ENCODE data around the gene SETD1A.
"Not testable (repeated sequence)": the region's sequence is repeated elsewhere in the genome, so short reads cannot be mapped to it uniquely, and the experiment has no call there.

Gene SETD1A

DNA sequence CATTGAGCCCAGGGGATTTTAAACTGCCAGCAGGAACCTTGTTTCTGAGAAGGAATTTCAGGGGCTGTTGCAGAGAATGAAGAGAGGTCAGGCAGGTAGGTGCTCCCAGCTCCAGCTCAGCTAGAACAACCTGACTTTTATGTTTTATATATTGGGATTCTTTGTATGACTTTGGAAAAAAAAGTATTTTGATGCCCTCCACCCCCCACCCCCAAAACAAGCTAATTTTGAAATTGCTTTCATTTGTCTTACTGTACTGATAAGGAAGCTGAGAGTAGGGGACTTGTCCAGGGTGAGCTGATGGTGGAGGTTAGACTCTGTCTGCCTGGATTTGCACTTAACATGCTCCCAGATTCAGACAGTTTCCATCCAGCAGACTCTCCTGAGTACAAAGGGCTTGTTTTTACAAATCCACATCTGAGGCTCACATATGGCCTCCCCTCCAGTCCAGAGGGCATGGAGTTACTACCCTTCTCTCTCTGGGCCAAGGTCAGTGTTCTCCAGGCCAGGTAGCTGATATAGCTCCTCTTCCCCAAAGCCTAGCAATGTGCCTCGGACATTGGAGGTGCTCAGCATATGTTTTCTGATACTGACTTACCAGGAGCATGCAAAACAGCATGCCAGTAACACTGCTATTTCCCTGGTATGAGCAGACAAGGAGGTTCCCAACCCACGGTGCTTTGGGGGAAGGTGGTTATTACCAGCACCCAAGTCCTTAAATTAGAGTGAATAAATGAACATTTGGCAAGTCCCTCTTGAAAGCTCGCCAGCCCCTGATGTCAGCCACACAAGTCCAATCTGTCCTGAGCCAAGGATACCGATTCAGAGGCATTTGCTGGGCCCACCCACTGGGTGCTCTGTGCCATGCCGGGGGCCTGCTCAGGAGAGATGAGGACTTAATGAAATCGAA is 41.6 kb downstream of the SETD1A start:
- no peak for DNase-seq (ENCODE audit: low read depth in 2 of 2)

GRCh38 chr16:31000671-31001382 is 43.3 kb downstream of the SETD1A start:
- no peak for DNase-seq (ENCODE audit: low read depth in 2 of 2)

DNA sequence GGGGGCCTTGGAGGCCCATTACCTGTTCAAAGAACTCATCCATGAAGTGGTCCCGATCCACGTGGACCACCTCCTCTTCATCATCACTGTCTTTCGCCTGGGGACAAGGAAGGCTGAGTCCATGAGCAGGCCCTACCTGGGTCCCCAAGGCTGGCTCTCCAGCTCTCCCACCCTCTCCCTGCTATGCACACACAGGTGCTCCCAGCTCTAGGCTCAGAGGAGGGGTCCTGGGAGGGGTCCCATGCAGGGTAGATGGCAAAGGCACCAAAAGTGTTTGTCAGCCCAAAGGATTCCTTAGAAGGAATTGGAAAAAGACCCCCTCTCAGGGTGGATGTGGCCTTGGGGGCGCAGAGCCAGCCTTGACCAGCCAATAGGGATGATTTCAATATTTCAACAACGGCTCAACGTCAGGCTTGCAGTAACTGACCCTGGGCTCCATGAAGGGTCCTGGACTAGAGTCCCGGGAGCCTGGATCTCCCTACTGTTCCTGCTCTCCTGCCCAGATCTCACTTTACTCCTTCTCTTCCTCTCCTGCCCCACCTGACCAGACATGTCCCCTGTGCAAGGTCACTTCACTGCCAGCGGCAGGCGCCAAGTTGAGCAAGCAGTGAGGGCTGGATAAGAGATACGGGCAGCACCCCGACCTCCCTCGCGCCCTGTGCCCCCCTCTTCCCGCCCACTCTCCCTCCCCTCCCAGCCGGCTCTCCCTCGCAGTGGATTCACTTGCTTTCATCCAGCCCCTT is 44.1 kb downstream of the SETD1A start:
- DNase-seq (ENCODE audit: low read depth in 2 of 2) = no peak

- no peak for DNase-seq (ENCODE audit: low read depth in 2 of 2)
These were observed 44.7 kb downstream of the SETD1A start for GRCh38 chr16:31002250-31002700.

GRCh38 chr16:31002862-31003341 is 45.3 kb downstream of the SETD1A start:
- DNase-seq (ENCODE audit: low read depth in 2 of 2) = no peak

DNA sequence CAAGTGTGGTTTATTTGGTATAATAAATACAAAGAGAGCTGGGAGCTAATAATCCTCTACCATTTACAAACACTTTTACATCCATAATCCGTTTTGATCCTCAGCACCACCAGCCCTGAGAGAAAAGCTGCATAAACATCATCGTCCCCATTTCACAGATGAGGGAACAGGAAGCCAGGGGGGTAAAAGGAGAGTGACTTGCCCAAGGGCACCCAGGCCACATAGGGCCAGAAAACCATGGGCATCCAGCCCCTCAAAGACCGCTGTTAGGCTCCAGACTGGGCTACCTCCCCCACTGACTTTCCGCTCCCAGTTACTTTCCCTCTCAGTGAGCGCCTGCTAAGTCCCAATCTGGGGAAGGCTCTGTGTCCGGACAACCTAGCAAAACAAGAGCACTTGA is 46.2 kb downstream of the SETD1A start:
- no peak for DNase-seq (ENCODE audit: low read depth in 2 of 2)

GRCh38 chr16:31004658-31005057 is 47.1 kb downstream of the SETD1A start:
- no peak for DNase-seq (ENCODE audit: low read depth in 2 of 2)

DNA sequence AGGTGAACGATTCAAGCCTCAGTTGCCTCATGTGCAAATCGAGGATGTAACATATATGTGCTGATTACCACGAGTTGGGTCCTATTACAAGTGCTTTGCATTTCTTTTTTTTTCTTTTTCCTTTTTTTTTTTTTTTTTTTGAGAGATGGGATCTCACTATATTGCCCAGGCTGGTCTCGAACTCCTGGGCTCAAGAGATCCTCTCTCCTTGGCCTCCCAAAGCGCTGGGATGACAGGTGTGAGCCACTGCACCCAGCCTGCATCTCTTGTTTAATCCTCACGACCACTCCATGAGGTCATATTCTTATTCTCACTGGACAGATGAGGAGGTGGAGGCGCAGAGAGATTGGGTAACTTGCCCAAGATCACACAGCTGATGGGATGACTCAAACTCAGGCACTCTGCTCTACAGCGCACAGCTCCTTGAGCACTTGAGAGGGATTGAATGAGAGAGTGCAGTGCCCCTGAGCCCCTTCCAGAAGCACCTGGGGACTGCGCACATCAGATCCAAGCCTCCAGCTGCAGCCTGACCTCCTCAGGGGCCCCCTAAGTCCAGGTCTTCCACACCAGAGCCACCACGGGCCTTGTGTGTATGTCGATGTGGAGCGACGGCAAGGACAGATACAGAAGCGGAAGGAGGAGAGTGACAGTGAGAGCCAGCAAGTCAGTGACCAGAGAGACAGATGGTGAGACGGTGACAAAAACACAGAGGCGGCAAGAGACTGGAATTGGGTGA is 48.0 kb downstream of the SETD1A start:
- DNase-seq (ENCODE audit: low read depth in 2 of 2) = no peak

GRCh38 chr16:31006086-31006385 is 48.5 kb downstream of the SETD1A start:
- no peak for DNase-seq (ENCODE audit: low read depth in 2 of 2)

DNA sequence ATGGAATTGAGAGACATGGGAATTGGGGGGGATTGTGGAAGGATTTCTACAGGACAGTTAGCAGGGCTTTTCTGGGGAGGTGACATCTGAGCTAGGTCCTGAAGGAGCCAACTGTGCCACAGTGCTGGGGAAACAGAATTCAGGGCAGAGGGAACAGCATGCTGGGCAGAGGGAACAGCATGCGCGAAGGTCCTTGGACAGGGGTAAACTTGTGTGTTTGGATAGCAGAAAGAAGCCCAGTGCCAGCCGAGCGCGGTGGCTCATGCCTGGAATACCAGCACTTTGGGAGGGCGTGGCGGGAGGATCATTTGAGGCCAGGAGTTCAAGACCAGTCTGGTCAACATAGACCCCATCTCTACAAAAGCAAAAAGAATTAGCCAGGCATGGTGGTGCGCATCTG is 49.0 kb downstream of the SETD1A start:
- DNase-seq (ENCODE audit: low read depth in 2 of 2) = no peak

- DNase-seq (ENCODE audit: low read depth in 2 of 2) = no peak
These were observed 50.1 kb downstream of the SETD1A start for GRCh38 chr16:31007684-31008083.

DNA sequence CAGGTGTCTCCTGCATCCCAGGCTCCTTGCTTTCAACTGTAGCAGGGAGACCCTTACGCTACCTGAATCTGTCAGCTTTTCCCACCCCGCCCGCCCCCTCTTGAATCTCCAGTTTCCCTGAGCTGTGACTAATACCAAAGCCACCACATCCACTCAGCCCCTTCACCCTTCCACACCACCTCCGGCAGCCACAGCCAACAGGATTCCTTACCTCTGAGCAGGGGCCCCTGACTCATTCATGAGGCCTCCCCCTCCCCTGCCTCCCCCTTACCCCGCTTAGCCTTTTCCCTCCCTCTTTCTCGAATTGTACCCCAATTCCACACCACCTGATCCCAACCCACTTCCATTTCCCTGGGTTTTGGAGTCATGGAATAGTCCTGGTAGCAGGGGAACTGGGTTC is 50.6 kb downstream of the SETD1A start:
- no peak for DNase-seq (ENCODE audit: low read depth in 2 of 2)

- no peak for DNase-seq (ENCODE audit: low read depth in 2 of 2)
These were observed 51.0 kb downstream of the SETD1A start for GRCh38 chr16:31008551-31008950.

DNA sequence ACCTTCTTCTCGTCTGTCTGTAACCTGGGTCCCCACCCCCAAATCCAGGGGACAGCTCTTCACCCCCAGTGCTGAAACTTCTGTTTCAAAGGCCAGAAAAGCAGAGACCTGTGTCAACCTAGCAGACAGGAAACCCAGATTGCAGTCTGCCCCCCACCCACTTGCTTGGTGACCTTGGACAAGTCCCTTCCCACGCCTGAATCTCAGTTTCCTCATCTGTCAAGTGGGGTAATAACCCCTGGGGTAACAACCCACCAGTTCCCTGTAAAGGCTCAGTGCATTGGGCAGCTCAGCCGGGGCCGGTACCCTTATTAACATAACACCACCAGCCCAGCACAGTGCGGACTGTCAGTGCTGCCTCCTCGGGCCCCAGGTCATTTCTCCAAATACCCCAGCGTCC is 51.6 kb downstream of the SETD1A start:
- no peak for DNase-seq (ENCODE audit: low read depth in 2 of 2)

- no peak for DNase-seq (ENCODE audit: low read depth in 2 of 2)
These were observed 52.5 kb downstream of the SETD1A start for GRCh38 chr16:31009894-31010584.

- DNase-seq (ENCODE audit: low read depth in 2 of 2) = peak; percentile 28 to 32
These were observed 53.2 kb downstream of the SETD1A start, which contains the start of gene STX1B for GRCh38 chr16:31010585-31011325. TSS of gene STX1B (minus strand) at chr16:31010638. CDS start at chr16:31010396, 242 bp downstream.

- DNase-seq (ENCODE audit: low read depth in 2 of 2) = not testable (repeated sequence)
These were observed 54.3 kb downstream of the SETD1A start for GRCh38 chr16:31011815-31012214.

DNA sequence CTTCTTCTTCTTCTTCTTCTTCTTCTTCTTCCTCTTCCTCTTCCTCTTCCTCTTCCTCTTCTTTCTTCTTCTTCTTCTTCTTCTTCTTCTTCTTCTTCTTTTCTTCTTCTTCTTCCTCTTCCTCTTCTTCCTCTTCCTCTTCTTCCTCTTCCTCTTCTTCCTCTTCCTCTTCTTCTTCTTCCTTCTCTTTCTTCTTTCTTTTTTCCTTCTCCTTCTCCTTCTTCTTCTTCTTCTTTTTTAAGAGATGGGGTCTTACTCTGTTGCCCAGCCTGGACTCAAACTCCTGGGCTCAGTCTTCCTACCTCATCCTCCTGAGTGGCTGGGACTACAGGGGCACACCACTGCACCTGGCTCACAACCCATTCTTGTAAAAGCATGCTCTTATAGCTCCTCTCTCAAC is 55.7 kb downstream of the SETD1A start:
- not testable (repeated sequence) for DNase-seq (ENCODE audit: low read depth in 2 of 2)

- no peak for DNase-seq (ENCODE audit: low read depth in 2 of 2)
These were observed 58.5 kb downstream of the SETD1A start for GRCh38 chr16:31016018-31016417.

DNA sequence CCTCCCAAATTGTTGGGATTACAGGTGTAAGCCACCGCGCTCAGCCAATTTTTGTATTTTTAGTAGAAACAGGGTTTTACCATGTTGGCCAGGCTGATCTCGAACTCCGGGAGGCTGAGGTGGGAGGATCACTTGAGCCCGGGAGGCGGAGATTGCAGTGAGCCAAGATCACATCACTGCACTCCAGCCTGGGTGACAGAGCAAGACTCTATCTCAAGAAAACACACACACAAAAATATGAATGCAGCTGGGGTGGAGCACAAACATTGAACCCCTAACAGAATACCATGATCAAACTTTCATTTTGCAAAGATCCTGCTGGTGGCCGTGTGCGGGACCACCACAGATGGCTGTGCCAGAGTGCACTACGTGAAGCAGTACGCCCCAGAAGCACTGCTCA is 60.2 kb downstream of the SETD1A start:
- not testable (repeated sequence) for DNase-seq (ENCODE audit: low read depth in 2 of 2)

Measured in activated CD4-positive, alpha-beta T cell treated with anti-CD3 and anti-CD28 coated beads for 24 hours (primary cell).